ENCODE measurements around the gene DKK1.

The DKK1 gene, protein sequence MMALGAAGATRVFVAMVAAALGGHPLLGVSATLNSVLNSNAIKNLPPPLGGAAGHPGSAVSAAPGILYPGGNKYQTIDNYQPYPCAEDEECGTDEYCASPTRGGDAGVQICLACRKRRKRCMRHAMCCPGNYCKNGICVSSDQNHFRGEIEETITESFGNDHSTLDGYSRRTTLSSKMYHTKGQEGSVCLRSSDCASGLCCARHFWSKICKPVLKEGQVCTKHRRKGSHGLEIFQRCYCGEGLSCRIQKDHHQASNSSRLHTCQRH

DNA sequence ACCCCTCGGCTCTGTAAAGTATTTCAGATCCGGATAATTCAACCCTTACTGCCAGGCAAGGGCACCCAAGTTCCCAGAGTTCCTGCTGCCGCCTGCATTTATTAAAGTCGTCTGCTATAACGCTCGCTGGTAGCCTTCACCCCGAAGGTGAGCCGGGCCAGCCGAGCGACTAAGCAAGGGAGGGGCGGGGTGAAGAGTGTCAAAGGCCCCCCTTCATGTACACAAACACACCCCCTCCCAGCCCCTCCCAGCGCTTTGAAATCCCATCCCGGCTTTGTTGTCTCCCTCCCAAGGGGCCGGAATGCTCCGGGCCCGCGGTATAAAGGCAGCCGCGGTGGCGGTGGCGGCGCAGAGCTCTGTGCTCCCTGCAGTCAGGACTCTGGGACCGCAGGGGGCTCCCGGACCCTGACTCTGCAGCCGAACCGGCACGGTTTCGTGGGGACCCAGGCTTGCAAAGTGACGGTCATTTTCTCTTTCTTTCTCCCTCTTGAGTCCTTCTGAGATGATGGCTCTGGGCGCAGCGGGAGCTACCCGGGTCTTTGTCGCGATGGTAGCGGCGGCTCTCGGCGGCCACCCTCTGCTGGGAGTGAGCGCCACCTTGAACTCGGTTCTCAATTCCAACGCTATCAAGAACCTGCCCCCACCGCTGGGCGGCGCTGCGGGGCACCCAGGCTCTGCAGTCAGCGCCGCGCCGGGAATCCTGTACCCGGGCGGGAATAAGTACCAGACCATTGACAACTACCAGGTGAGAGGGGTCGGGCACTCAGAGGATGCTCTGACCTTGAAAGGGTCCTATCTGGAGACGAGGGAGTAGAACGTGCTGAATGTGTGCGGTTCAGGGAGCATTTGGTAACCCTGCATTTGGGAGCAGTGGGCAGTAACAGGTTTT, at the start of gene DKK1:
Gene DKK1, plus strand, starts transcription at position 349 of the 889 bp plus-strand sequence. Its CDS starts 154 bp downstream, at position 503.
- DNase-seq, result peak; percentile 61

DNA sequence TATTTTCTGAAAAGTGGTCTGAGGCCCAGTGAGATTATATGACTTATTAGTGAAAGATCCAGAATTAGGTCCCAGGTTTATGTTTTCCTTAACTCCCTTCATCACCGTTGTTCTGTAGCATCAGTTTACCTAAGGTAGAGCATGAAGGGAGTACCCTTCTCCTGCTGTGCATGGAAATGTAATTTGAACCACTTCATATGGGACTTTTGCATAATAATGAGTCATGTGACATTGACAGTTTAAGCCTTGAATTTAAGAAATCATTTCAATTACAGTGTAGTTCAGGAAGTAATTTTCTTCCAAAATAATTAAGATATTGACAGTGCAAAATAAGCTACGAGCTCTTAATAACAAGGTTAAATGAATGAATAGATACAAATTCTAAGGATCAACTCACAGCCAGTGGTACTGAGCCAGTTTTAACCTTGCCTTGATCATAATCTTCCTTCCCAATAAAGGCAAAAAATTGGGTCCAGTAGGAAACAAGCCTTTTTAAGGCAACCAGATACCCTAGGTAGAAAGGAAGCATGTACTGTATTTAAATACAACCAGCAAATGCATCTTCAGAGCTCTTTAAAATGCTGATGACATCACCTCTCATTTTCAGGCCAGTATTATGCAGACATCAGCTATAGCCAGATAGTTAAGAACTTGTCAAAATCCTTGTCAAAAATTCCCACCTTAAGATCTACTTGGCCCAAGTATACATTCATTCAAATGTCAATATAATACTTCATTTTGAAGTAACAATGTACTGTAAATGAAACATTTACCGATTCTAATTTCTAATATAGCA, 48.8 kb upstream of the DKK1 start:
- no peak for DNase-seq

DNA sequence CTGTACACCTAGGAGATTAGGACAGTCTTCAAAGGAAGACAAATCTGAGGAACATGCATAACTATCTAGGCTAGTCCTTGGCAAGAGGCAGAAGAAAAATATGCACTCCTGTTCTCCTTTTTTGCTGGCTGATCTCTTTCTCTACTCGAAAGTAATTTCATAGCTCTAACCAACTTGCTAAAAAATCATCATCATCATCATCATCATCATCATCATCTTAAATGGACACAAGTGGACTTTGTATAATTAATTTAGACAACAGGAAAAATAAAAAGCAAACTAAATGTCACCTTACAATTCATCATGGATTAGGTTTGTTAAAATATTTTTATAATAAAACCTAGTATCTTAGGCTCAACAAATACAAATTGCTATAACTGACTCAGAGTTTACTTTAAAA, 47.2 kb upstream of the DKK1 start:
- no peak for DNase-seq

DNA sequence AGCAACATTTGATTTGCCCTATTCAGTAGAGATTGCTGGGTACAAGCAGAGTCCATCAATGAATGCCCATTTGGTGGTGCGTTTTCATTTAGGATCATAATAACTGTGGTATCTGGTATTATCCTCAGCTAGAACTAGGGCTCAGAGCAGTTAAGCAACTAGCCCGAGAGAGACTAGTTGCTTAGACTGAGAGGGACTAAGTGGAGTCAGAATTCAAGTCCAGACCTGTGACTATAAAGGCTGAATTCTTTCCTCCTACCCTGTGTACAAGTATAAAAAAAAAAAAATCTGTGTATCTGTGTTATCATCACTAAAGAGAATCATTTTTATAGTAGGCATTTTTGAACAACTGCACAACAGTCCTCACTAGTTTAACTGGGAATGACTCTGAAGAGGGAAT, 45.3 kb upstream of the DKK1 start:
- DNase-seq, result no peak

DNA sequence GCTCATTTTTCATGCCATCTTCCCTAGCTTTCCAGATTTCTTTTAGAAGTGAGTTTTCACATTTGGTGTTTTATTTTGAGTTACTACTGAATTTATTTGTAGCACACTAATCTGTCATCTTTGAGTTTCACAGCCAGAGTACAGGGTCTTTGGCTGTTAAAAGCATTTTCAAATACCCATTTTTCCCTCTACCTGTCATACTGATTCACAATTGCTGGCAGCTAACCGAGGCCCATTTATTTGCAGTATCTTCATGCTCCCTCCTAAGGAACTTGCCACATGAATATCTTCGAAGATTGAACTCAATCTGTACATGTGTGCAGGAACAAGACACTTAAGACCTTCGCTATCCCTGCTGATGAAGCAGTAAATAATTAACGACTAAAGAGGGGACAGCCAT, 44.8 kb upstream of the DKK1 start:
- no peak for DNase-seq

DNA sequence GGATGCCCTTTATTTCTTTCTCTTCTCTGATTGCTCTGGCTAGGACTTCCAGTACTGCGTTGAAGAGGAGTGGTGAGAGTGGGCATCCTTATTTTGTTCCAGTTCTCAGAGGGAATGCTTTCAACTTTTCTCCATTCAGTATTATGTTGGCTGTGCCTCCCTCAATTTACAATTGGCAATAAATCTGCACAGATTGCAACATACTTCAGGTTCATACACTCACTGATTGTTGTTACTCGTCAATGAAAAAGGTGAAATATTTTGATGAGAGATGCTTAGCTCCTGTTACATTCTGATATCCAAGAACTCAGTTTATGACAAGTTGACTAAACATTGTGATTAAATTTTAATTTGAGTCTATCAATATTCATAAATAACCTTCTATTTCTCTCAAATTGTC, 37.9 kb upstream of the DKK1 start:
- DNase-seq, result no peak

DNA sequence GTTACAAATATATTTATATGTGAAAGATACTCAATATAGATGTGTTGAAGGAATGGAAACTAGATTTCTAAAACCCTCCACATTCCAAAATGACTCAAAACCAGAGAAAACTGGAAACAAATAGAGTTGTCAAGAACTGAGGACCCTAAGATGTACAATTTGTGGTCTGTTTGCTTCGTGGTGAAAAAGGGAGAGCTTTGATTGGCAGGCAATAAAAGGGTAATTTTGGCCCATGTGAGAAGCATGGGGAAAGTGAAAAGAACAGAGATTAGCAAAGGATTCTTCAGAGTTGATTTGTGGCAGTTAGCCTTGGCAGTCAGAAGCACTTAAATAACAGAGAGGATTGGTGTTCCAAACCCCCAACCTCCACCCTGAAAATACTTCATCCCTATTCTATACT, 37.1 kb upstream of the DKK1 start:
- DNase-seq, result no peak

DNA sequence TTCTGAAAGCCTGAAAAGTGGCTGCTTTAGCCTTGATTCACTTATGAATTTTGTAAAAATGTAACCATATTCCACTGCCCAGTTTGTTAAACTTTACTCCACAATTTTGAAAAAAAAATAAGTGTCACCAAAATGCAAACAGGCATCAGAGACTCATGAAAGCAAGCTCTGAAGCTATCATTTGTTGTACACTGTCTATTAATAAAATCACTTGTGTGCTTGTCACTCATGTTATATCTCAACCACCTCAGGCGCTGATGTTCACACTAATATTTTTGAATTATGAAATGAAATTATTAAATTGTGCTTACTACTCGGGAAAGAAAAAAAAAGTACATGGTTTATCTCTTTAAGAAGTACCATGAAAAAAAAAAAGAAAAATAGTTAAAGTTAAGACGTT, 34.5 kb upstream of the DKK1 start:
- no peak for DNase-seq

DNA sequence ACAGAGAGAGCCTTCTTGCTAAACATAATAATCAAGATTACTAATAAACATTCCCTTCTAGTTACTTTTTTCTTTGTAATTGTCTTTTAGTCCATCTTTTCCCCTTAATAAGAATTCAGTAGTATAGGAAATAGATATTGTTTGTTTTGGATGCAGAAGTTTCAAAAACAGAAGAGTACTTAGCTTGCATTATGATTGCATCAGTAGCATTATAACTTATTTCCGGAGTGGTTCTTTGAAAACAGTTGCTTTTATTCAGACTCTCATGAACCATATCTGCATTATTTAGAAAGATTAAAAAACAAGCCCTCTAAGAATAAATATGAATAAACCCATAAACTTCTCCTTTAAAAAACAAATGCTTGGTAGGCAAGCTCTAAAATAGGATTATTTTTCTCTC, 34.0 kb upstream of the DKK1 start:
- DNase-seq, result no peak

DNA sequence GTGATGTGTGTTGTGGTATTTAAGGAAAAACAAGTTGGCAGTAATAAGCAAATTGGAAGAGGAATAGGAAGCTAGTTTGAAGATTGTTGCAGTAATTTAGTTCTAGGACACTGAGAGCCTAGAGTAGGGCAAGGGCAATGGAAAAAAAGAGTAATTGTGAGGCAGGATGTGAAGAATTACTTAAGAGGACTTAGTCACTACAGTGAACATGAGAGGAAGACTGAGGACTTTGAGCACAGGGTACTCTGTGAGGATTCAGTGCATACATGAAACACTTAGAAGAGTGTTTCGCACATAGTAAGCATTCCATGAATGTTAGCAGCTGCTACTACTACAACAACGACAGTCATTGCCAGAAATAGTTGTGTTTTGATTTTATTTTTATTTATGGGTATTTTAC, 30.9 kb upstream of the DKK1 start:
- DNase-seq, result no peak

DNA sequence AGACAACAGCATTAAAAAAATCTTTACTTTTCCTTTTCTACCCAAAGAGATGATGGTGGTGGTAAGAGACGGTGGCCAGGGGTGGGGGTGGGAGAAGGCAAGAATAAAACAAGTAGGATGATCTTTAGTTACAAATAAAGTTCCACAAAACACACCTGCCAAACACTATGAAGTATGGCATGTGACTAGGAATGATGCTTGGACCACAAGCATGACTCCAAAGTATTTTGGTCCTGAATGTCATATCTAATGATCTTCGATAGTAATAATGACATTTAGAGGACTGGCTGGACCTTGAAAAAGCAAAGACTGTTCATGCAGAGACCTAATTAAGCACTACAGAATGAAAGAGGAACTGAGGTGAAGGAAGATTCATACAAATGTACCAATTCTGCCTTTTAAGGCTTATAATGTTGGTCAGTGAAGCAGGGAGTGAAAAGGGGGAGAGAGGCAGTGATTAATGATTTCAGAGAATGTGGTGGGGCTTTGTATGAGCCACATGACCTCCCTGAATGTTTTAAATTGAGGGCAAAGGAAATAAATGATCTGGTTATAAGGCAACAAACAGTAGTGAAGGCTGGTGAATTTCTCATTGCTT, 29.6 kb upstream of the DKK1 start:
- no peak for DNase-seq

DNA sequence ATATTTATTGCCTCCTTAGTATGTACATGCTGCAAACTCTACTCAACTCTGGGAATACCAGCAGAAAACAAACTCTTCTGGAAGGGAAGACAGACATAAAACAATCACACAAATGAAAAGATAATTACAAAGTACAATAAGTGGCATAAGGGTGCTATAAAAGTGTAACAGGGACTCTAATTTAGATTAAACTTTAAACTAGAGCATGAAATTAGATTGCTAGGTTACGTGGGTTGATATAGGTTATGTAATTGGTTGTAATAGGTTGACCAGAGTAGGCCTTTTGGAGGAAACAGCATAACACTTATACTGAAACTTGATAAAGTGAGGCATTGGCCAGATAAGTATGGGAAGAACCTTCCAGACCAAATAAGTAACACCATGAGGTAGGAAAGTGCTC, 26.2 kb upstream of the DKK1 start:
- no peak for DNase-seq

DNA sequence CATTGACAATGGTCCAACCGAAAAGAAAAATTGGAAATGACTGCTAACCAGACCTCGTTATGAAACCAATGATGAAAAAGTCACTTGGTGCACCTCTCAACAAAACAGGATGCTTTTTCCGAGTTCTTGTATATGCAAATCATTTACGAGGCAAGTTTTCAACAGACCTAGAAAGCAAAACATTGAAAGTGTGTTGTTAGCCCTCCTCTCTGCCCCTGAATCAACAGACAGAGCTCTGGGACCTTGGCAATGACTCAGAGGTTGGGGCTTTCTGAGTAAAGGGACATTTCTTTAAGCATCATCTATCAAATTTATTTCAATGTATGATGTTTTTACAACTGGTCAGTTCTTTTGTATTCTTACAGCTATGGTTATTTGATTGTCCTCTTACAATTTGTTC, 16.3 kb upstream of the DKK1 start:
- DNase-seq, result no peak

DNA sequence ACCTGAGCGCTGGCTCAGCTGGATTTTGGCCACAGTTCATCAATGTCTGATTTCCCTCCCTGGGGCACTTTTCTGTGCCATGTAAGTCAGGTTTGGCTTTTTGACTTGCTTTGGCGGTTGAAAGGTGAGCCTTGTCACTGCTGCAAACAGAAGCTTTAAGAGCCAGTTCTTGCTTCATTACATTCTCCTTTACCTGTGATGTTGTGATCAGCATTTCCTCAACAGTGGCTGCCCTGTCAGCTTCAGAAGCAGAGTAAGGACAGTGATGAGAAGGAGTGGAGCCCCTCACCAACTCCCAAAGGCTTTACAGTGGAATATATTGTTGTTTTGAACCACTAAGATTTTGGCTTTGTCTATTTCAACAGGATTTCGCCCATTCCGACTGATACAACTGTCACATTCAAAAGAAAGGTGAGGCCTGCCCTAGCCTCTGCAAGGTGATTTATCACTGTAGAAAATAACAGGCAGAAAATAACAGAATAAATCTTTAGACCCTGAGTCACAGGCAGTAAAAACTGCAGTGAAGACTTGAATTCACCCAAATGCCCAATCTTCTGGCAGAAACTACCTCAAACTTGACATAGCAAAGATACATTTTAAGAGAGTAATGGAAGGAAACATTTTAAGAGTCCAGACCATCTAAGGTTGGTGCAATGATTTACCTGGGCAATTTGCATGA, 13.3 kb upstream of the DKK1 start:
- no peak for DNase-seq

DNA sequence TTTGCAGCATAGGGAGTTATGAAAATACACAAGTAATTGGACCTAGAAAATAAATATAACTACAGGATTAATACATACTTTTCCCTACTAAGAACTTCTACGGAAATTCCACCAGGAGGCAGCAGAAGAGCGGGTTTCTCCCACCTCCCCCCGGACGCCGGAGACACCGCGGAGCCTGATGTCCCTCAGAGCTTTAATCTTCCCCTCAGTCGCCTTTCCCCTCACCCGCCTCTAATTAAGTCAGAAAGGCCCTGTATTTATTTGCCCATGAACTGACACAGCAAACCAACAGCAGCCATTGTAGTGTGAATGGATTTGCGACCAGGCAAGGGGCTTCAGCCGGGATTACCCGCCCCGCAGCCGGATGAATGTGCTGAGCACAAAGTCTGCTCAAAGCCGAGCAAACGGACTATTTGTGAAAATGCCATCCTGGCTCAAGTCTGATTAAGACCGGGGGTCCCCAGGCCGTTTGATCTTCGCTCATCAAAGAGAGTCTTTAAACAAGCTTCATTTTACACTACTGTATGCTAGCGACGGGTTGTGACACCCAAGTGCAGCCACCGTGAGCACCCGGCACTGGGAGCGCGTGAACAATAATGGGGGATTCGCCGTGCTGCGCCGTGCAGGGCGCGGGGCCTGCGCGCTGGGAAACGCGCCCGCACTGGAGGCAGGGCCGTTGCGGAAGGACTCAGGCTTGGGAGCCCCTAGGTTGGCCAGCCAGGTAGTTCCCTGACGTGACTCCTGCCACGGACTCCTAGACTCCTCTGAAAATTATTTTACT, 5.6 kb upstream of the DKK1 start:
- DNase-seq, result peak; percentile 81

DNA sequence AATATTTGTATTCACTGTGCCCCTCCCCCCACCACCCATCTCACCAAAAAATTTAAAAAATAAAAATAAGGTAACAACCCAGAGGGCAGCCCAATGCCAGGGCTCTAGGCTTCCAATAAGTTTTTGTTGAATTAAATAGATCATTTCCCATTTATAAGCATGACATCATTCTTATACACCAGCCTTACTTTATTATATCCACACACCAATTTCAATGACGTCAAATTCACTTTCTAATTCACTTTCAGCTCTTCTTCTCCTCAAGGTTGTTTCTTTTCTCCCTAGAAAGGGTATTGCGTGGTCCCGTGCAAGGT, 1.2 kb upstream of the DKK1 start:
- DNase-seq, result no peak

DNA sequence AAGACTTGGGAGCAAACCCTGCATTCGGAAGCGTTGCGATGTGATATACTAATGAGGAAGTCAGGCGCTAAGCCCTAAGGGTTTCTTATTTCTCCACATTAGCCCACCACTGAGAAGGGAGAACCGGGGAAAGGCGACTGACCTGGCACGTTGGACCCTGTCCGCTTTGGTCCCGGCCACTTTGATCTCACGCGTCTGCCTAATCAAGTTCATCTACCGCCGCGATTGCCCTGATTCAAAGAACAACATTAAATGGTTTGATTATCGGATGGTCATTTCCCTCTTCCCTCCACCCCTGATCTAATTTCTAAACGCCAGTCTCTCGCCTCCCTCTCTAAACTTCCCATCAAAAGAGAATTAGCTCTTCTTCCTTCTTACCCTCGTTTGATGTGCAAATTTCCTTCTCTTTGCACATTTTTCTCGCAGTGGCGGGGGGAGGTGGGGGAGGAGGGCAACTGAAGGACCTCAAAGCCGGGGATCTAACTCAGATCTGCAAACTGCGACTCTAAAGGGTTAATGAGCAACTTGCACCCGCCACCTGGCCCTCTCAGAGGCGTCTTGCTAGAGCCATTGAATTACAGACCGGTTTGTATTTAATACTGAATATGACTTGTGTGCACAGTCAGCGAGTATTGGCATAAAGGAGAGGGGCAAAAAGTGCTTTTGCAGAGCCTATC, 687 bp upstream of the DKK1 start:
- no peak for DNase-seq

DNA sequence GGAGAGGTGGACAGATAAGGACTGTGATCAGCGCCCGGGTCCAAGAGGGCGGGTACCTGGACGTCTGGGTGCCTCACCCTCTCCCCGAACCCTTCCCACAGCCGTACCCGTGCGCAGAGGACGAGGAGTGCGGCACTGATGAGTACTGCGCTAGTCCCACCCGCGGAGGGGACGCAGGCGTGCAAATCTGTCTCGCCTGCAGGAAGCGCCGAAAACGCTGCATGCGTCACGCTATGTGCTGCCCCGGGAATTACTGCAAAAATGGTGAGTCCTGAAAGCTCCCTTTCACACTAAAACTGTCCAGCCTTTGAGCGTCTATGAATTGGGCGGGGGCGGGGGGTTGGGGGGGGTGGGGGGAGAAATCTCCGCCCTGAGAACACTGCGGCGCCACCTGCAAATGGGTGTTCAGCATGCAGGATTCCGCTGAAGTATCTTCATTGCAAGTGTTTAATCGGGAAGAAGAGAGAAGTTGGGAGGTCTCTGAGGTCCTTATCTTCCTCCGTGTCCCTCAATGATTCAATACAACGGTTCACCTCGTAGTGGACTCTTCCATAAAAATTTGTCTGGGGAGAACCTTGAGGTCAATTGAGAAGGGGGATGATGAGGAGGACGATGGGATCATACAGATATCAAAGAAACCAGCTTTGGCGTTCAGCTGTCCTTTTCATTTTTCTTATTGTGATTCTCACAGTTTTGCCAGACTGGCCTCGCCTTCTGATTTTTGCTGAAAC, 906 bp downstream of the DKK1 start:
- DNase-seq, result no peak

DNA sequence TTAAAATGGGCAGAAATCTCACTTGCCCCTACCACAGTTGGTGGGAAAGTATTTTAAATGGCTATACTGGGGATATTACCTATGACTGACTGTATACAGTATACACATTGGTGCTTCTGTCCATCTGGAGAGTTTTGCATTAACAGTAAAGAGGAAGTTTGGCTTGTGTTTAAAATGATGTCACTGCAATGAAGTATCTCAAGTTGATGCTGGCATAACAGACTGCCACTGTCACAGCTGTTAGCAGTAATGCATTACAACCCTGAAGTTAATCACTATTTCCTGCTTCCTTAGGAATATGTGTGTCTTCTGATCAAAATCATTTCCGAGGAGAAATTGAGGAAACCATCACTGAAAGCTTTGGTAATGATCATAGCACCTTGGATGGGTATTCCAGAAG, 1.9 kb downstream of the DKK1 start:
- DNase-seq, result no peak

DNA sequence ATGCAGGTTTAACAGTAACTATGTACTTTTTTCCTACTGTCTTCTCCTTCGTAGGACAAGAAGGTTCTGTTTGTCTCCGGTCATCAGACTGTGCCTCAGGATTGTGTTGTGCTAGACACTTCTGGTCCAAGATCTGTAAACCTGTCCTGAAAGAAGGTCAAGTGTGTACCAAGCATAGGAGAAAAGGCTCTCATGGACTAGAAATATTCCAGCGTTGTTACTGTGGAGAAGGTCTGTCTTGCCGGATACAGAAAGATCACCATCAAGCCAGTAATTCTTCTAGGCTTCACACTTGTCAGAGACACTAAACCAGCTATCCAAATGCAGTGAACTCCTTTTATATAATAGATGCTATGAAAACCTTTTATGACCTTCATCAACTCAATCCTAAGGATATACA, 2.4 kb downstream of the DKK1 start:
- no peak for DNase-seq
